Esophagus squamous epithelium (tissue), 4 donors: ENCODE measurements around the gene AHCTF1.

Source experiments
- CTCF ChIP-seq, 6 experiments: fragments of 450-650 bp in 4 of 6; fragments of 200-600 bp in 2 of 6; sonication (generic) in 2 of 6; IDR thresholded peaks; one replicate each; pipeline ENCODE4 v1.5.1; 2016 to 2019; ENCODE audit warnings: antibody characterized with exemption in 6 of 6, mild to moderate bottlenecking in 4 of 6, moderate library complexity in 4 of 6
- POLR2A ChIP-seq, 4 donors: fragments of 450-650 bp; IDR thresholded peaks; one replicate each; pipeline ENCODE4 v1.6.1; 2017; ENCODE audit warnings: antibody characterized with exemption in 4 of 4, mild to moderate bottlenecking in 4 of 4, moderate library complexity in 3 of 4

DNA sequence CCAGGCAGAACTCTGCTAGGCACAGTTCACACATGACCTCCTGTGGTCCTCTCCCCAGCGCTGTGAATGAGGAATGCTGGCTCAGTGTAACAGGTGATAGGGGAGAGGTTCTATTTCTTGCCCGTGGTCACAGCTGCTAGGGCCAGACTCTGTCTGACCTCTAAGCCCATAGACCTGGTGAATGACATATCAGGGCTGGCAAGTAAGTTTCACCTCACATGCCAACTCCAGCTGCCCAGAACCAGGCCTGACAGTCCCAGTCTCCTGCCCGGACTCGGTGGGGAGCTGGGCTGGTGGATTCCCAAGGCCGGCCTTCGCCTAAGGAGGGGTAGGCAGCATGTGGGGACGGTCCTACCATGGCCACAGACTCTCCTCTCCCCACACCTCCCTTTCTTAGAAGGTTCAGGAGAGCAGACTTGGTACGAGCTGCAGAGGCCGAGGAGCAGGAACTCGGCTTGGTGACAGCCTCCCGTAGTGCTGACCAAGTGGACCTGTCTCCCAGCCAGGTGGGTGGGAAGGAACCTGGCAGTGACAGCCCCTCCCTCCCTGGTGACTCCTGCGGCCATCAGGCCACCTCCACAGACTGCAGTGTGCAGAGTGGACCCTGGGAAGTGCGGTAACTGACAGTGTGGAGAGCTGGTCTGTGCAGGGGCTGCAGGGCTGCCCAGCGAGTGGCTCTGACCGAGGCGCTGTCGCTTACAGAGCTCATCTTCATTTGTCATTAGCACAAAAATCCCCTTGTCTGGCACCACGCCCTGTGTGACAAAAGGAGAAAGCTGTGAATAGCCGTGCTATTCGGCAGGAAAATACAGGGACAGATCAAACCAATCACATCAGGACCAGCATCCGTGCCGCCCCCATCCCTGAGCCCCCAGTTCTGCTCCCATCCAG, 132.9 kb downstream of the AHCTF1 start:
- TF ChIP-seq POLR2A (IDR thresholded peaks at IDR 0.05), result no peak
- TF ChIP-seq CTCF (IDR thresholded peaks at IDR 0.05), result no peak
